Liver (tissue), 9 donors: ENCODE measurements around the gene NSF. TPM values are rescaled to one million over a fixed set of nuclear protein-coding genes. Genes with fewer than 3 reads are reported as not detected.

Experiments
- DNase-seq: peaks from one replicate; pipeline ENCODE4 v3.0.0-alpha.2; 2017; ENCODE audit warnings: low spot score
- H3K27ac ChIP-seq, 2 donors: one replicate each; pipeline ENCODE4 v1.7.0; 2013; ENCODE audit warnings: inconsistent platforms in 2 of 2, low read length in 2 of 2, control low read depth in 1 of 2, low read depth in 1 of 2, mild to moderate bottlenecking in 1 of 2
- H3K27me3 ChIP-seq, 4 donors: one replicate each; pipeline versions ENCODE4 v1.6.1 to v1.7.0; 2013; ENCODE audit warnings: low read length in 3 of 4, inconsistent platforms in 1 of 4, mild to moderate bottlenecking in 1 of 4, moderate library complexity in 1 of 4; ENCODE audit not compliant: control insufficient read depth in 4 of 4, insufficient read depth in 4 of 4
- H3K36me3 ChIP-seq, 4 donors: one replicate each; pipeline versions ENCODE4 v1.6.1 to v1.7.0; 2013; ENCODE audit warnings: low read length in 3 of 4, mild to moderate bottlenecking in 3 of 4, low read depth in 1 of 4, moderate library complexity in 1 of 4; ENCODE audit not compliant: control insufficient read depth in 4 of 4, insufficient read depth in 3 of 4
- H3K4me1 ChIP-seq, 4 donors: one replicate each; pipeline versions ENCODE4 v1.6.1 to v1.7.0; 2013; ENCODE audit warnings: low read length in 3 of 4, mild to moderate bottlenecking in 3 of 4, moderate library complexity in 1 of 4; ENCODE audit not compliant: control insufficient read depth in 4 of 4, insufficient read depth in 4 of 4
- H3K4me3 ChIP-seq, 3 donors: one replicate each; pipeline versions ENCODE4 v1.6.1 to v1.7.0; 2013; ENCODE audit warnings: low read length in 3 of 3, control low read depth in 1 of 3, low read depth in 1 of 3, mild to moderate bottlenecking in 1 of 3
- H3K9ac ChIP-seq, 2 donors: one replicate each; pipeline ENCODE4 v1.7.0; 2013; ENCODE audit warnings: low read length in 2 of 2, mild to moderate bottlenecking in 2 of 2, moderate library complexity in 2 of 2, control low read depth in 1 of 2, low read depth in 1 of 2
- H3K9me3 ChIP-seq, 4 donors: one replicate each; pipeline versions ENCODE4 v1.6.1 to v1.7.0; 2013; ENCODE audit warnings: low read length in 3 of 4; ENCODE audit not compliant: control insufficient read depth in 4 of 4
- ATF3 ChIP-seq: IDR thresholded peaks from 2 replicates; pipeline ENCODE4 v1.6.1; 2016; ENCODE audit warnings: antibody characterized with exemption
- FOXA1 ChIP-seq: IDR thresholded peaks from 2 replicates; pipeline ENCODE4 v1.6.1; 2016; ENCODE audit warnings: antibody characterized with exemption
- FOXA2 ChIP-seq: IDR thresholded peaks from 2 replicates; pipeline ENCODE4 v1.6.1; 2016; ENCODE audit warnings: antibody characterized with exemption
- HNF4A ChIP-seq, 2 donors: conservative IDR thresholded peaks; 2 replicates each; pipeline ENCODE4 v1.6.1; 2016; ENCODE audit warnings: antibody characterized with exemption in 2 of 2, mild to moderate bottlenecking in 2 of 2
- HNF4G ChIP-seq: IDR thresholded peaks from 2 replicates; pipeline ENCODE4 v1.6.1; 2016; ENCODE audit warnings: antibody characterized with exemption
- JUND ChIP-seq, 2 donors: IDR thresholded peaks; 2 replicates each; pipeline ENCODE4 v1.6.1; 2016; ENCODE audit warnings: antibody characterized with exemption in 2 of 2
- MAX ChIP-seq: IDR thresholded peaks from 2 replicates; pipeline ENCODE4 v1.6.1; 2016; ENCODE audit warnings: antibody characterized with exemption
- NR2F2 ChIP-seq: IDR thresholded peaks from 2 replicates; pipeline ENCODE4 v1.6.1; 2016; ENCODE audit warnings: antibody characterized with exemption
- RXRA ChIP-seq, 2 donors: IDR thresholded peaks; 2 replicates each; pipeline ENCODE4 v1.6.1; 2017 to 2018; ENCODE audit warnings: antibody characterized with exemption in 2 of 2, mild to moderate bottlenecking in 1 of 2
- TAF1 ChIP-seq: conservative IDR thresholded peaks from 2 replicates; pipeline ENCODE4 v1.6.1; 2016; ENCODE audit warnings: antibody characterized with exemption, mild to moderate bottlenecking
- YY1 ChIP-seq: IDR thresholded peaks from 2 replicates; pipeline ENCODE4 v1.6.1; 2016; ENCODE audit warnings: antibody characterized with exemption, mild to moderate bottlenecking
- ZBTB33 ChIP-seq: IDR thresholded peaks from 2 replicates; pipeline ENCODE4 v1.6.1; 2016; ENCODE audit warnings: antibody characterized with exemption
- WGBS: extraction: QIAGEN DNeasy Blood & Tissue Kit; methylation state at CpG from one replicate; pipeline ENCODE4 v1.1.7; 2013; 5-methylcytosine and 5-hydroxymethylcytosine counted together
- polyA plus RNA-seq, 2 donors: library from polyadenylated mRNA; stranded (reverse) in 1 of 2; unstranded in 1 of 2; fragments of 200-250 nt in 1 of 2; fragments of >200 nt in 1 of 2; fragmentation: Nextera tagmentation in 1 of 2; extraction: Ambion mirVana in 1 of 2; gene quantifications; one replicate each; pipeline versions ENCODE4 v1.2.1 to v1.2.3, GENCODE V29; 2013 to 2015
- total RNA-seq, 2 donors: library from RNA; depleted of rRNA; stranded (reverse); fragments of >200 nt; gene quantifications; one replicate each; pipeline ENCODE4 v1.2.3, GENCODE V29; 2014
- TF ChIP-seq, protein P1 (sequence below): fragments of 150-350 bp; IDR thresholded peaks from 2 replicates; pipeline ENCODE4 v1.5.1; 2017; ENCODE audit warnings: improper control_type of control experiment, low read depth, low read length; ENCODE audit not compliant: missing input control
- TF ChIP-seq, protein P2 (sequence below): IDR thresholded peaks from 2 replicates; pipeline ENCODE4 v1.6.1; 2016; ENCODE audit warnings: antibody characterized with exemption, mild to moderate bottlenecking
- donor health status: healthy.
- donor health status: healthy.
- donor health status: healthy.
- donor health status: healthy.
- donor health status: healthy.

NSF gene
- total and polyA plus RNA-seq, 4 donors, result 7.5 to 24.0 (median 15.4) TPM

- TF ChIP-seq, protein P1, sequence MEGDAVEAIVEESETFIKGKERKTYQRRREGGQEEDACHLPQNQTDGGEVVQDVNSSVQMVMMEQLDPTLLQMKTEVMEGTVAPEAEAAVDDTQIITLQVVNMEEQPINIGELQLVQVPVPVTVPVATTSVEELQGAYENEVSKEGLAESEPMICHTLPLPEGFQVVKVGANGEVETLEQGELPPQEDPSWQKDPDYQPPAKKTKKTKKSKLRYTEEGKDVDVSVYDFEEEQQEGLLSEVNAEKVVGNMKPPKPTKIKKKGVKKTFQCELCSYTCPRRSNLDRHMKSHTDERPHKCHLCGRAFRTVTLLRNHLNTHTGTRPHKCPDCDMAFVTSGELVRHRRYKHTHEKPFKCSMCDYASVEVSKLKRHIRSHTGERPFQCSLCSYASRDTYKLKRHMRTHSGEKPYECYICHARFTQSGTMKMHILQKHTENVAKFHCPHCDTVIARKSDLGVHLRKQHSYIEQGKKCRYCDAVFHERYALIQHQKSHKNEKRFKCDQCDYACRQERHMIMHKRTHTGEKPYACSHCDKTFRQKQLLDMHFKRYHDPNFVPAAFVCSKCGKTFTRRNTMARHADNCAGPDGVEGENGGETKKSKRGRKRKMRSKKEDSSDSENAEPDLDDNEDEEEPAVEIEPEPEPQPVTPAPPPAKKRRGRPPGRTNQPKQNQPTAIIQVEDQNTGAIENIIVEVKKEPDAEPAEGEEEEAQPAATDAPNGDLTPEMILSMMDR, result no peak
- TF ChIP-seq, protein P2, sequence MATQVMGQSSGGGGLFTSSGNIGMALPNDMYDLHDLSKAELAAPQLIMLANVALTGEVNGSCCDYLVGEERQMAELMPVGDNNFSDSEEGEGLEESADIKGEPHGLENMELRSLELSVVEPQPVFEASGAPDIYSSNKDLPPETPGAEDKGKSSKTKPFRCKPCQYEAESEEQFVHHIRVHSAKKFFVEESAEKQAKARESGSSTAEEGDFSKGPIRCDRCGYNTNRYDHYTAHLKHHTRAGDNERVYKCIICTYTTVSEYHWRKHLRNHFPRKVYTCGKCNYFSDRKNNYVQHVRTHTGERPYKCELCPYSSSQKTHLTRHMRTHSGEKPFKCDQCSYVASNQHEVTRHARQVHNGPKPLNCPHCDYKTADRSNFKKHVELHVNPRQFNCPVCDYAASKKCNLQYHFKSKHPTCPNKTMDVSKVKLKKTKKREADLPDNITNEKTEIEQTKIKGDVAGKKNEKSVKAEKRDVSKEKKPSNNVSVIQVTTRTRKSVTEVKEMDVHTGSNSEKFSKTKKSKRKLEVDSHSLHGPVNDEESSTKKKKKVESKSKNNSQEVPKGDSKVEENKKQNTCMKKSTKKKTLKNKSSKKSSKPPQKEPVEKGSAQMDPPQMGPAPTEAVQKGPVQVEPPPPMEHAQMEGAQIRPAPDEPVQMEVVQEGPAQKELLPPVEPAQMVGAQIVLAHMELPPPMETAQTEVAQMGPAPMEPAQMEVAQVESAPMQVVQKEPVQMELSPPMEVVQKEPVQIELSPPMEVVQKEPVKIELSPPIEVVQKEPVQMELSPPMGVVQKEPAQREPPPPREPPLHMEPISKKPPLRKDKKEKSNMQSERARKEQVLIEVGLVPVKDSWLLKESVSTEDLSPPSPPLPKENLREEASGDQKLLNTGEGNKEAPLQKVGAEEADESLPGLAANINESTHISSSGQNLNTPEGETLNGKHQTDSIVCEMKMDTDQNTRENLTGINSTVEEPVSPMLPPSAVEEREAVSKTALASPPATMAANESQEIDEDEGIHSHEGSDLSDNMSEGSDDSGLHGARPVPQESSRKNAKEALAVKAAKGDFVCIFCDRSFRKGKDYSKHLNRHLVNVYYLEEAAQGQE, result no peak
- TF ChIP-seq TAF1, result no peak
- no peak for TF ChIP-seq HNF4A (conservative IDR thresholded peaks at IDR 0.05)
Observed at GRCh38 chr17:46730026-46730425, 139.6 kb downstream of the NSF start (continued).

DNA sequence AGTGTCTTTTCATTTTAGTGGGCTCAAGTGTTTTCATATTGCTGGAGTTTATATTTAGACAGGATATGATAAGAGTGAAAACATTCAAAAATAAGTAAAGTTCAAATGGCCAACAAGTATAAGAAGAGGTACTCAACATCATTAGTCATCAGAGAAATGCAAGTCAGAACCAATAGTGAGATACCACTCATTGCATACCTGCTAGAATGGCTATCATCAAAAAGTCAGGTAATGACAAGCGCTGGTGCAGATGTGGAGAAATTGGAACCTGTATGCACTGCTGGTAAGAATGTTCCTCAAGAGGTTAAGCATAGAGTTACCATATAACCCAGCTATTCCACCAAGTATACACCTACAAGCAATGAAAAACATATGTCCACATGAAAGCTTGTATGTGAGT is 140.2 kb downstream of the NSF start:
- H3K27ac ChIP-seq, result no peak overlapping the region
- 100% methylated on average over 1 of the region's 1 CpG for WGBS
- peaks cover 0 to 14% (median 9%) of the 10 kb centered on the region in 4 donors for H3K36me3 ChIP-seq
- DNase-seq, result no peak
- H3K4me1 ChIP-seq, result no peaks in the 10 kb centered on the region
- TF ChIP-seq TAF1 (no peak), HNF4A (conservative IDR thresholded peaks at IDR 0.05) (no peak), FOXA2 (no peak), NR2F2 (no peak), YY1 (no peak), ZBTB33 (no peak), ATF3 (no peak), HNF4G (no peak), MAX (no peak), FOXA1 (no peak), JUND (IDR thresholded peaks at IDR 0.05) (no peak), RXRA (IDR thresholded peaks at IDR 0.05) (no peak)
- TF ChIP-seq, protein P2, result no peak
- TF ChIP-seq, protein P1, result no peak
- H3K9ac ChIP-seq, result no peak overlapping the region
- H3K27me3 ChIP-seq, result no peaks in the 10 kb centered on the region
- no peak overlapping the region for H3K4me3 ChIP-seq
- H3K9me3 ChIP-seq, result no peaks in the 10 kb centered on the region
